ENCODE data around the gene USH1G. TPM values are rescaled to one million over a fixed set of nuclear protein-coding genes. Genes with fewer than 3 reads are reported as not detected.
"Not testable (repeated sequence)": the region's sequence is repeated elsewhere in the genome, so short reads cannot be mapped to it uniquely, and the experiment has no call there.

The USH1G gene
- total RNA-seq, 1 donor, result not detected

- no peaks in the 10 kb centered on the region for H4K20me1 ChIP-seq (ENCODE audit: insufficient read depth, low read length)
- H3K27me3 ChIP-seq (ENCODE audit: insufficient read depth, low read length), result peaks cover 43% of the 10 kb centered on the region
- H3K4me3 ChIP-seq (ENCODE audit: insufficient read depth, low read length), result no peak overlapping the region
- no peaks in the 10 kb centered on the region for H3K36me3 ChIP-seq (ENCODE audit: insufficient read depth, low read length)
- no peaks in the 10 kb centered on the region for H3K4me1 ChIP-seq (ENCODE audit: insufficient read depth, low read length)
- no peak overlapping the region for H3K27ac ChIP-seq (ENCODE audit: low read depth, low read length)
- H3K79me2 ChIP-seq (ENCODE audit: insufficient read depth, low read length), result no peaks in the 10 kb centered on the region
- H3K4me2 ChIP-seq (ENCODE audit: insufficient read depth, low read length), result no peak overlapping the region
- peak overlapping the region; percentile 10 for H2AFZ ChIP-seq (ENCODE audit: low read length)
- no peaks in the 10 kb centered on the region for H3K9me3 ChIP-seq (ENCODE audit: low read depth, low read length)
- no peak for TF ChIP-seq CTCF (IDR thresholded peaks at IDR 0.05; ENCODE audit: extremely low read depth, low read depth, low read length)
- peak; percentile 77 for DNase-seq (ENCODE audit: insufficient read length, low spot score, missing footprints)
Measured at GRCh38 chr17:74971069-74971841, 48.2 kb upstream of the USH1G start.

GRCh38 chr17:74970395-74970794, 47.3 kb upstream of the USH1G start:
- Histone ChIP-seq H2AFZ (ENCODE audit: low read length) (no peak overlapping the region), H3K4me2 (ENCODE audit: insufficient read depth, low read length) (no peak overlapping the region), H4K20me1 (ENCODE audit: insufficient read depth, low read length) (no peaks in the 10 kb centered on the region), H3K27me3 (ENCODE audit: insufficient read depth, low read length) (peaks cover 42% of the 10 kb centered on the region), H3K36me3 (ENCODE audit: insufficient read depth, low read length) (no peaks in the 10 kb centered on the region), H3K79me2 (ENCODE audit: insufficient read depth, low read length) (no peaks in the 10 kb centered on the region), H3K9me3 (ENCODE audit: low read depth, low read length) (no peaks in the 10 kb centered on the region), H3K4me3 (ENCODE audit: insufficient read depth, low read length) (no peak overlapping the region), H3K27ac (ENCODE audit: low read depth, low read length) (no peak overlapping the region), H3K4me1 (ENCODE audit: insufficient read depth, low read length) (no peaks in the 10 kb centered on the region)
- peak; percentile 73 for DNase-seq (ENCODE audit: insufficient read length, low spot score, missing footprints)
- no peak for TF ChIP-seq CTCF (IDR thresholded peaks at IDR 0.05; ENCODE audit: extremely low read depth, low read depth, low read length)

GRCh38 chr17:74969501-74969900, 46.4 kb upstream of the USH1G start:
- not testable (repeated sequence) for H3K9me3 ChIP-seq (ENCODE audit: low read depth, low read length); H3K79me2 ChIP-seq (ENCODE audit: insufficient read depth, low read length); H3K27ac ChIP-seq (ENCODE audit: low read depth, low read length); H3K4me2 ChIP-seq (ENCODE audit: insufficient read depth, low read length); H3K4me3 ChIP-seq (ENCODE audit: insufficient read depth, low read length); H3K36me3 ChIP-seq (ENCODE audit: insufficient read depth, low read length); H3K4me1 ChIP-seq (ENCODE audit: insufficient read depth, low read length); H4K20me1 ChIP-seq (ENCODE audit: insufficient read depth, low read length); DNase-seq (ENCODE audit: insufficient read length, low spot score, missing footprints); H2AFZ ChIP-seq (ENCODE audit: low read length)
- peaks cover 35% of the 10 kb centered on the region for H3K27me3 ChIP-seq (ENCODE audit: insufficient read depth, low read length)

- no peak for DNase-seq (ENCODE audit: insufficient read length, low spot score, missing footprints)
- no peaks in the 10 kb centered on the region for H3K36me3 ChIP-seq (ENCODE audit: insufficient read depth, low read length)
- peaks cover 26% of the 10 kb centered on the region for H3K27me3 ChIP-seq (ENCODE audit: insufficient read depth, low read length)
Measured at GRCh38 chr17:74968361-74968780, 45.3 kb upstream of the USH1G start.

More at GRCh38 chr17:74968361-74968780, 45.3 kb upstream of the USH1G start:
- no peak for TF ChIP-seq CTCF (IDR thresholded peaks at IDR 0.05; ENCODE audit: extremely low read depth, low read depth, low read length)
- Histone ChIP-seq H3K79me2 (ENCODE audit: insufficient read depth, low read length) (no peaks in the 10 kb centered on the region), H3K4me2 (ENCODE audit: insufficient read depth, low read length) (no peak overlapping the region), H3K4me3 (ENCODE audit: insufficient read depth, low read length) (no peak overlapping the region), H3K27ac (ENCODE audit: low read depth, low read length) (no peak overlapping the region), H4K20me1 (ENCODE audit: insufficient read depth, low read length) (no peaks in the 10 kb centered on the region), H3K4me1 (ENCODE audit: insufficient read depth, low read length) (no peaks in the 10 kb centered on the region), H3K9me3 (ENCODE audit: low read depth, low read length) (no peaks in the 10 kb centered on the region), H2AFZ (ENCODE audit: low read length) (no peak overlapping the region)
